Measurements from ENCODE around the gene HDAC4.
A peak's percentile ranks its signal among the peaks of the same experiment; 100 is the strongest.

Gene HDAC4

DNA sequence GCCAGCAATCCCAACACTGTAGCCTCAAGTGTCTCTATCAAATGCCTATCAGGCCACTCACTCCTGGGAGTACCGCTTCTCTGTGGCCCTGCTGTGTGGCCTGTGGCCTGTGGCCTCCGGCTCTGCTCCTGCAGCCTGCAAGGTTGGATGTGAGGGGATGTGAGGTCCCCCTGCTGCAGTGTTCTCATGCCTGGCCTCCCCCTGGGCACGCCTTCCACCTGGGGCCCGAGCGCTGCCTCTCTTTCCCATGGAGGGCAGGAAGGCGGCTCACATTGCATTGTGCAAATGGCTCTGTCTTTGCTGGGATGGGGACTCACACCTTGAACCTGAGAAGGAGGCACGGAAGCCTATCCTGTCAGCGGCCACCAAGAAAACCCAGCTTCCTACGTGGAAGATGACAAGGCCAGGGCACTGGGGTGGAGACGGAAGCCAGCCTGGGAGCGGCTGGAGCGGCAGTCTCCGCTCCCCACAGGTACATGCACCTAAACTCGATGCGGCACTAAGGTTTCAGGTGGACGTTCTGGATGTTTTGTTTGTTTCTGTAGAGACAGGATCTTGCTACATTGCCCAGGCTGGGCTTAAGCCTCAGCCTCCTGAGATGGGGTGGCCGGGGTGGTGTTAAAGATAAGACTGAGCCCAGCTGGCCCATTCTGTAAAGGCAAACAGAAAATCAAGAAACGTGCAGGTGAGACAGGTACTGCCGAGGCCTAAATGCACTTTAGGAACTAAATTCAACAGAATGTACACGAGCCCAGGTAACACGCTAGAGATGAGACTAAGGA is 140.1 kb downstream of the HDAC4 start:
- Histone ChIP-seq H3K9ac (ENCODE audit: low read depth, low read length, poor library complexity, severe bottlenecking) (no peak overlapping the region), H3K9me2 (replicated peaks; ENCODE audit: low read depth, low read length) (no peaks in the 10 kb centered on the region), H2AFZ (ENCODE audit: low read length) (no peak overlapping the region), H3K36me3 (ENCODE audit: insufficient read depth, low read length) (no peaks in the 10 kb centered on the region), H3K4me3 (ENCODE audit: low read length, poor library complexity, severe bottlenecking) (no peak overlapping the region), H3K4me2 (ENCODE audit: low read depth, low read length, poor library complexity, severe bottlenecking) (peak overlapping the region; percentile 75), H3K27me3 (ENCODE audit: insufficient read depth, low read length, poor library complexity, severe bottlenecking) (peaks cover 28% of the 10 kb centered on the region), H3K4me1 (ENCODE audit: insufficient read depth, low read length, poor library complexity, severe bottlenecking) (peaks cover 48% of the 10 kb centered on the region), H3K79me2 (ENCODE audit: insufficient read depth, low read length) (peaks cover 48% of the 10 kb centered on the region; the same call in 1 of the 2 replicates), H4K20me1 (ENCODE audit: insufficient read depth, low read length, poor library complexity, severe bottlenecking) (peaks cover 64% of the 10 kb centered on the region), H3F3A (ENCODE audit: low read depth) (peaks cover 10% of the 10 kb centered on the region), H3K9me3 (ENCODE audit: insufficient read depth, low read depth, low read length) (peaks cover 10% of the 10 kb centered on the region)
- TF ChIP-seq CTCF (conservative IDR thresholded peaks at IDR 0.05; ENCODE audit: low read length) (no peak), EZH2phosphoT487 (IDR thresholded peaks at IDR 0.05; ENCODE audit: borderline replicate concordance) (no peak)

DNA sequence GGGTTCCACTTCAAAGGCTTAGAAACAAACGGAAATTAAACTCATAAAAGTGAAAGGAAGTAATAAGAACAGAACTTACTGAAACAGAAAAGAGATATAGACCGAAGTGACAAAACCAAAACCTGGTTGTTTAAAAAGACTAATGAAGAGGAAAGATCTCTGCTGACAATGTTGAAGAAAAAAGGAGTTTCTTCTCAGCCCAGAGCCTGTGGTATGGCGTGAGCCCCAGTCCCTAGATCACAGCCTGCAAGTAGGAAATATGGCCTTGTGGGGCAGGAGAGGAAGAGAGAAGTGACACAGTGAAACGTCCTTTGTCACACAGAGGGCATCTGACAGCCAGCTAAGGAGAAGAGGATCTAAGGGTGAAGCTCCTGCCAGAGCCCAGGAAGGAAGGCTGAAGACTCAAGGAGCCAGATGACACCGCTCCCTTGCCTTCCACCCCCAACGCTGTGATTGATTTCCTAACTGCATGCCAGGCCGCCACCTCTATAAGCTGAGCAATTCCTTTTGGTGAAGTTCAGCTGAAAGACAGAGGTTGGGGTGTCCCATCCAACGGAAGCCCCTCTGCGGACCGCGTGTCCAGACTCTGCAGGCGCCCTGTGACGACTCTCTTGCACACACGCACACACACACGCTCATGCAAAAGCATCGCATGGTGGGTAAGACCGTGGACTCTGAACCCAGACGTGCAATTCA is 141.1 kb downstream of the HDAC4 start:
- no peak overlapping the region for H2AFZ ChIP-seq (ENCODE audit: low read length)
- H3K4me2 ChIP-seq (ENCODE audit: low read depth, low read length, poor library complexity, severe bottlenecking): peak overlapping the region; percentile 75
- TF ChIP-seq EZH2phosphoT487 (IDR thresholded peaks at IDR 0.05; ENCODE audit: borderline replicate concordance) (0 out of 2 replicates have a peak, but pooled peaks have one; percentile 18), CTCF (conservative IDR thresholded peaks at IDR 0.05; ENCODE audit: low read length) (no peak)
- no peaks in the 10 kb centered on the region for H3K36me3 ChIP-seq (ENCODE audit: insufficient read depth, low read length)
- peaks cover 10% of the 10 kb centered on the region for H3K9me3 ChIP-seq (ENCODE audit: insufficient read depth, low read depth, low read length)
- peaks cover 46% of the 10 kb centered on the region for H3K4me1 ChIP-seq (ENCODE audit: insufficient read depth, low read length, poor library complexity, severe bottlenecking)
- H3K9me2 ChIP-seq (replicated peaks; ENCODE audit: low read depth, low read length): no peaks in the 10 kb centered on the region
- peaks cover 26% of the 10 kb centered on the region for H3K27me3 ChIP-seq (ENCODE audit: insufficient read depth, low read length, poor library complexity, severe bottlenecking)
- H4K20me1 ChIP-seq (ENCODE audit: insufficient read depth, low read length, poor library complexity, severe bottlenecking): peaks cover 59% of the 10 kb centered on the region
- H3F3A ChIP-seq (ENCODE audit: low read depth): peaks cover 10% of the 10 kb centered on the region
- H3K9ac ChIP-seq (ENCODE audit: low read depth, low read length, poor library complexity, severe bottlenecking): peak overlapping the region; percentile 37
- H3K79me2 ChIP-seq (ENCODE audit: insufficient read depth, low read length): peaks cover 40% of the 10 kb centered on the region; the same call in 1 of the 2 replicates
- peak overlapping the region; percentile 61 for H3K4me3 ChIP-seq (ENCODE audit: low read length, poor library complexity, severe bottlenecking)

- TF ChIP-seq CTCF (conservative IDR thresholded peaks at IDR 0.05; ENCODE audit: low read length): no peak
- no peak for TF ChIP-seq EZH2phosphoT487 (IDR thresholded peaks at IDR 0.05; ENCODE audit: borderline replicate concordance)
- Histone ChIP-seq H3K4me3 (ENCODE audit: low read length, poor library complexity, severe bottlenecking) (peak overlapping the region; percentile 61), H2AFZ (ENCODE audit: low read length) (no peak overlapping the region), H3K9me2 (replicated peaks; ENCODE audit: low read depth, low read length) (no peaks in the 10 kb centered on the region), H3K9ac (ENCODE audit: low read depth, low read length, poor library complexity, severe bottlenecking) (peak overlapping the region; percentile 37), H3K9me3 (ENCODE audit: insufficient read depth, low read depth, low read length) (peaks cover 10% of the 10 kb centered on the region), H3K36me3 (ENCODE audit: insufficient read depth, low read length) (no peaks in the 10 kb centered on the region), H3K79me2 (ENCODE audit: insufficient read depth, low read length) (peaks cover 35% of the 10 kb centered on the region; the same call in 1 of the 2 replicates), H4K20me1 (ENCODE audit: insufficient read depth, low read length, poor library complexity, severe bottlenecking) (peaks cover 58% of the 10 kb centered on the region), H3K27me3 (ENCODE audit: insufficient read depth, low read length, poor library complexity, severe bottlenecking) (peaks cover 20% of the 10 kb centered on the region), H3K4me2 (ENCODE audit: low read depth, low read length, poor library complexity, severe bottlenecking) (peak overlapping the region; percentile 75), H3K4me1 (ENCODE audit: insufficient read depth, low read length, poor library complexity, severe bottlenecking) (peaks cover 41% of the 10 kb centered on the region), H3F3A (ENCODE audit: low read depth) (peaks cover 10% of the 10 kb centered on the region)
Observed at GRCh38 chr2:239259173-239259572, 141.6 kb downstream of the HDAC4 start.

Data from Loucy (cell line).